ENCODE measurements around the gene PTPRG.

PTPRG gene

GRCh38 chr3:61828880-61829721 is 267.7 kb downstream of the PTPRG start:
- Mint-ChIP-seq H3K9me3 (peaks cover 4% of the 10 kb centered on the region), H3K36me3 (ENCODE audit: low read depth) (no peaks in the 10 kb centered on the region), H3K27me3 (no peaks in the 10 kb centered on the region), H3K4me3 (no peak overlapping the region), H3K27ac (no peak overlapping the region), H3K4me1 (ENCODE audit: low read depth) (no peaks in the 10 kb centered on the region)

GRCh38 chr3:61829722-61830350 is 268.5 kb downstream of the PTPRG start:
- Mint-ChIP-seq H3K27ac (no peak overlapping the region), H3K36me3 (ENCODE audit: low read depth) (no peaks in the 10 kb centered on the region), H3K4me1 (ENCODE audit: low read depth) (no peaks in the 10 kb centered on the region), H3K4me3 (no peak overlapping the region), H3K27me3 (no peaks in the 10 kb centered on the region), H3K9me3 (peaks cover 4% of the 10 kb centered on the region)

GRCh38 chr3:61831973-61832372 is 270.6 kb downstream of the PTPRG start:
- Mint-ChIP-seq H3K27me3 (no peaks in the 10 kb centered on the region), H3K4me3 (no peak overlapping the region), H3K27ac (no peak overlapping the region), H3K4me1 (ENCODE audit: low read depth) (no peaks in the 10 kb centered on the region), H3K36me3 (ENCODE audit: low read depth) (no peaks in the 10 kb centered on the region), H3K9me3 (peaks cover 4% of the 10 kb centered on the region)

GRCh38 chr3:61832375-61833229 is 271.2 kb downstream of the PTPRG start:
- Mint-ChIP-seq H3K27me3 (no peaks in the 10 kb centered on the region), H3K4me1 (ENCODE audit: low read depth) (no peaks in the 10 kb centered on the region), H3K4me3 (no peak overlapping the region), H3K36me3 (ENCODE audit: low read depth) (no peaks in the 10 kb centered on the region), H3K9me3 (peaks cover 4% of the 10 kb centered on the region), H3K27ac (no peak overlapping the region)

- no peaks in the 10 kb centered on the region for H3K9me3 Mint-ChIP-seq
- H3K4me1 Mint-ChIP-seq (ENCODE audit: low read depth): no peaks in the 10 kb centered on the region
- H3K4me3 Mint-ChIP-seq: no peak overlapping the region
- H3K27ac Mint-ChIP-seq: no peak overlapping the region
- H3K36me3 Mint-ChIP-seq (ENCODE audit: low read depth): no peaks in the 10 kb centered on the region
- H3K27me3 Mint-ChIP-seq: no peaks in the 10 kb centered on the region
These were observed 277.9 kb downstream of the PTPRG start for GRCh38 chr3:61839256-61839655.

GRCh38 chr3:61841111-61841845 is 279.9 kb downstream of the PTPRG start:
- no peaks in the 10 kb centered on the region for H3K36me3 Mint-ChIP-seq (ENCODE audit: low read depth)
- no peak overlapping the region for H3K27ac Mint-ChIP-seq
- no peaks in the 10 kb centered on the region for H3K9me3 Mint-ChIP-seq

GRCh38 chr3:61841988-61842387 is 280.6 kb downstream of the PTPRG start:
- H3K27me3 Mint-ChIP-seq: no peaks in the 10 kb centered on the region
- H3K4me1 Mint-ChIP-seq (ENCODE audit: low read depth): no peaks in the 10 kb centered on the region

More at GRCh38 chr3:61841111-61841845, 279.9 kb downstream of the PTPRG start:
- Mint-ChIP-seq H3K27me3 (no peaks in the 10 kb centered on the region), H3K4me3 (no peak overlapping the region), H3K4me1 (ENCODE audit: low read depth) (no peaks in the 10 kb centered on the region)

GRCh38 chr3:61844346-61844745 is 283.0 kb downstream of the PTPRG start:
- no peak overlapping the region for H3K4me3 Mint-ChIP-seq
- H3K27me3 Mint-ChIP-seq: no peaks in the 10 kb centered on the region
- H3K9me3 Mint-ChIP-seq: no peaks in the 10 kb centered on the region
- no peak overlapping the region for H3K27ac Mint-ChIP-seq
- H3K4me1 Mint-ChIP-seq (ENCODE audit: low read depth): no peaks in the 10 kb centered on the region
- no peaks in the 10 kb centered on the region for H3K36me3 Mint-ChIP-seq (ENCODE audit: low read depth)

More at GRCh38 chr3:61841988-61842387, 280.6 kb downstream of the PTPRG start:
- Mint-ChIP-seq H3K4me3 (no peak overlapping the region), H3K9me3 (no peaks in the 10 kb centered on the region), H3K36me3 (ENCODE audit: low read depth) (no peaks in the 10 kb centered on the region), H3K27ac (no peak overlapping the region)

- no peaks in the 10 kb centered on the region for H3K9me3 Mint-ChIP-seq
- no peaks in the 10 kb centered on the region for H3K36me3 Mint-ChIP-seq (ENCODE audit: low read depth)
- H3K4me3 Mint-ChIP-seq: no peak overlapping the region
- no peak overlapping the region for H3K27ac Mint-ChIP-seq
- no peaks in the 10 kb centered on the region for H3K27me3 Mint-ChIP-seq
- H3K4me1 Mint-ChIP-seq (ENCODE audit: low read depth): no peaks in the 10 kb centered on the region
These were observed 285.1 kb downstream of the PTPRG start for GRCh38 chr3:61846488-61846887.

GRCh38 chr3:61847784-61848462 is 286.6 kb downstream of the PTPRG start:
- H3K27ac Mint-ChIP-seq: no peak overlapping the region
- H3K4me1 Mint-ChIP-seq (ENCODE audit: low read depth): no peaks in the 10 kb centered on the region
- H3K36me3 Mint-ChIP-seq (ENCODE audit: low read depth): no peaks in the 10 kb centered on the region
- H3K27me3 Mint-ChIP-seq: no peaks in the 10 kb centered on the region
- no peak overlapping the region for H3K4me3 Mint-ChIP-seq
- H3K9me3 Mint-ChIP-seq: no peaks in the 10 kb centered on the region

- Mint-ChIP-seq H3K4me1 (ENCODE audit: low read depth) (no peaks in the 10 kb centered on the region), H3K9me3 (no peaks in the 10 kb centered on the region), H3K27me3 (no peaks in the 10 kb centered on the region), H3K27ac (no peak overlapping the region), H3K36me3 (ENCODE audit: low read depth) (no peaks in the 10 kb centered on the region), H3K4me3 (no peak overlapping the region)
These were observed 287.5 kb downstream of the PTPRG start for GRCh38 chr3:61848885-61849284.

- Mint-ChIP-seq H3K27ac (no peak overlapping the region), H3K4me3 (no peak overlapping the region), H3K4me1 (ENCODE audit: low read depth) (no peaks in the 10 kb centered on the region), H3K9me3 (no peaks in the 10 kb centered on the region), H3K36me3 (ENCODE audit: low read depth) (no peaks in the 10 kb centered on the region), H3K27me3 (no peaks in the 10 kb centered on the region)
These were observed 292.5 kb downstream of the PTPRG start for GRCh38 chr3:61853912-61854311.

GRCh38 chr3:61855211-61855610 is 293.8 kb downstream of the PTPRG start:
- Mint-ChIP-seq H3K27ac (no peak overlapping the region), H3K9me3 (no peaks in the 10 kb centered on the region), H3K4me3 (no peak overlapping the region), H3K27me3 (no peaks in the 10 kb centered on the region), H3K36me3 (ENCODE audit: low read depth) (no peaks in the 10 kb centered on the region), H3K4me1 (ENCODE audit: low read depth) (no peaks in the 10 kb centered on the region)

GRCh38 chr3:61857297-61857696 is 295.9 kb downstream of the PTPRG start:
- Mint-ChIP-seq H3K9me3 (no peaks in the 10 kb centered on the region), H3K36me3 (ENCODE audit: low read depth) (no peaks in the 10 kb centered on the region), H3K27me3 (no peaks in the 10 kb centered on the region), H3K27ac (no peak overlapping the region), H3K4me1 (ENCODE audit: low read depth) (no peaks in the 10 kb centered on the region), H3K4me3 (no peak overlapping the region)
